OCI-LY1 (cell line): Measurements from ENCODE around the gene KATNAL1.

Source experiments
- EZH2 ChIP-seq: fragments of 200-600 bp; sonication (generic), shearing (Covaris generic); IDR thresholded peaks from 2 replicates; pipeline ENCODE4 v1.8.0; 2017; ENCODE audit warnings: borderline replicate concordance, mixed run types, mild to moderate bottlenecking, antibody characterized with exemption, low read length, moderate library complexity, mixed read lengths
- TF ChIP-seq, protein P1 (sequence below): fragments of 200-600 bp; sonication (generic), shearing (Covaris generic); IDR thresholded peaks from 2 replicates; pipeline ENCODE4 v1.5.1; 2017; ENCODE audit warnings: mild to moderate bottlenecking, antibody characterized with exemption, low read length, moderate library complexity, mixed read lengths

DNA sequence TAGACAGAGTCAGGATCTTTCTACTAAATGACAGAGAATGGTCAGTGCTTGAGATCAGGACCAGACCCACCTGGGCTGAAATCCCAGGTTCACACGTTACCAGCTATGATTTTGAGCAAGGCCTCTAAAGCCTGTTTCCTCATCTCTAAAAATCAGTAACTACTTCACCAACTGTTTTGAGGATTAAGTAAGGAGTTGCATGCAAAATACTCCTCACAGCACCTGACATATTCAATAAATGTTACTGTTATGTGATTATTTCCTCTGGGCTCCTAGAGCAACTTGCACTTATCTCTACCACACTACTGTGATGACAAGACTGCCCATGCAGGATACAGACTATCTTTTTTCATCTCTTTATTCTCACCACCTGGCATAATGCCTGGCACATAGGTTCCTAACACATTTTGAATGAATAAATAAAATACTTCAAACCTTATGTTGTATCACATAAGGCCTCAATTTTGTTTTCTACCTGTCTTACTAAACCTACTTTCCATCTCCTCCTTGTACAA, 1.8 kb downstream of the KATNAL1 start:
- TF ChIP-seq, protein P1, sequence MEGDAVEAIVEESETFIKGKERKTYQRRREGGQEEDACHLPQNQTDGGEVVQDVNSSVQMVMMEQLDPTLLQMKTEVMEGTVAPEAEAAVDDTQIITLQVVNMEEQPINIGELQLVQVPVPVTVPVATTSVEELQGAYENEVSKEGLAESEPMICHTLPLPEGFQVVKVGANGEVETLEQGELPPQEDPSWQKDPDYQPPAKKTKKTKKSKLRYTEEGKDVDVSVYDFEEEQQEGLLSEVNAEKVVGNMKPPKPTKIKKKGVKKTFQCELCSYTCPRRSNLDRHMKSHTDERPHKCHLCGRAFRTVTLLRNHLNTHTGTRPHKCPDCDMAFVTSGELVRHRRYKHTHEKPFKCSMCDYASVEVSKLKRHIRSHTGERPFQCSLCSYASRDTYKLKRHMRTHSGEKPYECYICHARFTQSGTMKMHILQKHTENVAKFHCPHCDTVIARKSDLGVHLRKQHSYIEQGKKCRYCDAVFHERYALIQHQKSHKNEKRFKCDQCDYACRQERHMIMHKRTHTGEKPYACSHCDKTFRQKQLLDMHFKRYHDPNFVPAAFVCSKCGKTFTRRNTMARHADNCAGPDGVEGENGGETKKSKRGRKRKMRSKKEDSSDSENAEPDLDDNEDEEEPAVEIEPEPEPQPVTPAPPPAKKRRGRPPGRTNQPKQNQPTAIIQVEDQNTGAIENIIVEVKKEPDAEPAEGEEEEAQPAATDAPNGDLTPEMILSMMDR, result no peak
- no peak for TF ChIP-seq EZH2
